Hepatocyte (in vitro differentiated cells): ENCODE results near the gene C19orf81. TPM values are rescaled to one million over a fixed set of nuclear protein-coding genes. Genes with fewer than 3 reads are reported as not detected.

Experiments used
- DNase-seq: peaks from one replicate; pipeline ENCODE4 v3.0.0-alpha.2; 2016; ENCODE audit warnings: low spot score
- H2AFZ ChIP-seq: fragments of 200-600 bp; sonication (generic); 2 replicates; pipeline ENCODE4 v1.6.0; 2016; ENCODE audit warnings: antibody characterized with exemption, mild to moderate bottlenecking
- H3K27ac ChIP-seq: fragments of 200-600 bp; sonication (generic); 2 replicates; pipeline ENCODE4 v1.5.1; 2016; ENCODE audit warnings: mild to moderate bottlenecking
- H3K27me3 ChIP-seq: fragments of 200-600 bp; sonication (generic); 2 replicates; pipeline ENCODE4 v1.6.1; 2016
- H3K36me3 ChIP-seq: fragments of 200-600 bp; sonication (generic); replicated peaks from 2 replicates; pipeline ENCODE4 v1.5.1; 2016; ENCODE audit warnings: low read depth; ENCODE audit not compliant: insufficient read depth
- H3K4me1 ChIP-seq: fragments of 200-600 bp; sonication (generic); 2 replicates; pipeline ENCODE4 v1.5.1; 2016; ENCODE audit warnings: mild to moderate bottlenecking, moderate library complexity; ENCODE audit not compliant: insufficient read depth
- H3K4me2 ChIP-seq: fragments of 200-600 bp; sonication (generic); 2 replicates; pipeline ENCODE4 v1.6.0; 2016
- H3K4me3 ChIP-seq: fragments of 200-600 bp; sonication (generic); 2 replicates; pipeline ENCODE4 v1.5.1; 2016; ENCODE audit warnings: mild to moderate bottlenecking
- H3K79me2 ChIP-seq: fragments of 200-600 bp; sonication (generic); 2 replicates; pipeline ENCODE4 v1.6.0; 2017; ENCODE audit warnings: mild to moderate bottlenecking
- H3K9me2 ChIP-seq: fragments of 200-600 bp; sonication (generic); replicated peaks from 2 replicates; pipeline ENCODE4 v1.6.0; 2017; ENCODE audit warnings: mild to moderate bottlenecking; ENCODE audit not compliant: insufficient read depth
- H3K9me3 ChIP-seq: fragments of 200-600 bp; sonication (generic); 2 replicates; pipeline ENCODE4 v1.5.1; 2016; ENCODE audit warnings: low read depth, mild to moderate bottlenecking
- H4K20me1 ChIP-seq: fragments of 200-600 bp; sonication (generic); 2 replicates; pipeline ENCODE4 v1.6.0; 2016; ENCODE audit warnings: mild to moderate bottlenecking; ENCODE audit not compliant: insufficient read depth, poor library complexity, severe bottlenecking
- EZH2 ChIP-seq: fragments of 200-600 bp; sonication (generic); IDR thresholded peaks from 2 replicates; pipeline ENCODE4 v1.6.1; 2016; ENCODE audit warnings: antibody characterized with exemption, mild to moderate bottlenecking, borderline replicate concordance
- EZH2phosphoT487 ChIP-seq: fragments of 200-600 bp; sonication (generic); IDR thresholded peaks from one replicate; pipeline ENCODE4 v1.6.1; 2018; ENCODE audit warnings: antibody characterized with exemption, mild to moderate bottlenecking, low read depth, moderate library complexity; ENCODE audit not compliant: unreplicated experiment, severe bottlenecking
- WGBS: methylation state at CpG from one replicate; pipeline ENCODE4 v1.1.6; 2016; ENCODE audit warnings: low lambda C conversion rate; ENCODE audit errors: missing lambda C conversion rate; 5-methylcytosine and 5-hydroxymethylcytosine counted together
- polyA plus RNA-seq: library from polyadenylated mRNA; unstranded; fragments of >200 nt; fragmentation: Nextera tagmentation; extraction: Ambion mirVana; gene quantifications from 2 replicates; pipeline ENCODE4 v1.2.1, GENCODE V29; 2016
- total RNA-seq: library from RNA; depleted of rRNA; stranded (reverse); fragments of >200 nt; gene quantifications from 2 replicates; pipeline ENCODE4 v1.2.3, GENCODE V29; 2014
- TF ChIP-seq, protein P1 (sequence below): fragments of 200-600 bp; sonication (generic); IDR thresholded peaks from 2 replicates; pipeline ENCODE4 v1.5.1; 2016; ENCODE audit warnings: antibody characterized with exemption, mild to moderate bottlenecking; ENCODE audit not compliant: poor library complexity

C19orf81 gene
- total RNA-seq, result 2.2 and 4.1 TPM in 2 replicates
- polyA plus RNA-seq, result 12.4 and 14.7 TPM in 2 replicates

DNA sequence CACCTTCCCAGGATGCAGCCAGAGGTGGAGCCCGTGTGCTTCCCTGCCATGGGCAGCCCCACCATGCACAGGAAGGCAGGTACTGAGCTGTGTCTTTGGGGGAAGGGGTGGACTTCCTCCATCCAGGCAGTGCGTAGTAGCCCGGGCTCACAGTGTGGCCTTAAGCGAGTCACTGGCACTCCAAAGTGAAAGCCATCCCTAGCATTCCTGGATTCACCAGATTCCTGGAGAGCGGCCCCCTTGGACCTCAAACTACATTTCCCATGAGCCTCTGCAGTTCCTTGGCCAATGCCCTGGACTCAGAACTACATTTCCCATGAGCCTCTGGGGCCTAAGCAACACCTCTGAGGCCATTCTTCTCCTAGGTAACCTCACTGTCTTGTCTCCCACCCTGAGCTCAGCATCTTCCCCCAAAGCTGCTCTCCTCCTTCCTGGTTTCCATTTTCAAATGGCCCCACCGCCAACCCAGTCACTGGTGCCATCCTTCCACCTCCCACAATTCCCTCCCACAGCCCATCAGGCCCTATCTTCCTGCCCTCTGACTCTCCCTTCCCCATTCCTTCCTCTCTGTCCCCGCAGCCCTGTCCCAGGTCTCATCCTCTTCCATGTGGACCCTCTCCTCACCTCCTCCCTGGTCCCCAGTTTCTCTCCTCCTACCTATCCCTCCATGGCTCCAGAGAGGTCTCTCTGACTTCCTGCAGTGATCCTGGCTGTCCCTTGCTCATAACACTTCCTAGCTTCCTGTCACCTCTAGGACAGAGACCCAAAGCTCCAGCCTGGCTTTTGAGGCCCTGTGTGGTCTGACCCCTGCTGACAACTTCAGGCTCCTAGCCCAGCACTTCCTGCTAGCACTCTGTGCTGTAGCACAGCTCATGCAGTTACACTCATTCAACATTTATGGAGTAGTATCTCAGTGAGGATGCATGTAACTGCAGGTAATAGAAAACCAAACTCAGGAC is at the start of gene C19orf81:
C19orf81 (plus strand) TSS at position 13 of the 959 bp plus-strand sequence; CDS start at position 13, 0 bp downstream.
- Histone ChIP-seq H3K4me1 (no peaks in the 10 kb centered on the region), H3K9me3 (no peaks in the 10 kb centered on the region), H4K20me1 (no peaks in the 10 kb centered on the region), H3K36me3 (no peaks in the 10 kb centered on the region), H3K79me2 (no peaks in the 10 kb centered on the region), H3K4me2 (no peak within 1 kb of the TSS), H3K27me3 (peaks cover 13% of the 10 kb centered on the region), H2AFZ (no peak within 1 kb of the TSS), H3K9me2 (no peaks in the 10 kb centered on the region), H3K27ac (no peak within 1 kb of the TSS), H3K4me3 (no peak within 1 kb of the TSS)
- 40% methylated on average over 7 of the region's 7 CpGs for WGBS
- TF ChIP-seq, protein P1, sequence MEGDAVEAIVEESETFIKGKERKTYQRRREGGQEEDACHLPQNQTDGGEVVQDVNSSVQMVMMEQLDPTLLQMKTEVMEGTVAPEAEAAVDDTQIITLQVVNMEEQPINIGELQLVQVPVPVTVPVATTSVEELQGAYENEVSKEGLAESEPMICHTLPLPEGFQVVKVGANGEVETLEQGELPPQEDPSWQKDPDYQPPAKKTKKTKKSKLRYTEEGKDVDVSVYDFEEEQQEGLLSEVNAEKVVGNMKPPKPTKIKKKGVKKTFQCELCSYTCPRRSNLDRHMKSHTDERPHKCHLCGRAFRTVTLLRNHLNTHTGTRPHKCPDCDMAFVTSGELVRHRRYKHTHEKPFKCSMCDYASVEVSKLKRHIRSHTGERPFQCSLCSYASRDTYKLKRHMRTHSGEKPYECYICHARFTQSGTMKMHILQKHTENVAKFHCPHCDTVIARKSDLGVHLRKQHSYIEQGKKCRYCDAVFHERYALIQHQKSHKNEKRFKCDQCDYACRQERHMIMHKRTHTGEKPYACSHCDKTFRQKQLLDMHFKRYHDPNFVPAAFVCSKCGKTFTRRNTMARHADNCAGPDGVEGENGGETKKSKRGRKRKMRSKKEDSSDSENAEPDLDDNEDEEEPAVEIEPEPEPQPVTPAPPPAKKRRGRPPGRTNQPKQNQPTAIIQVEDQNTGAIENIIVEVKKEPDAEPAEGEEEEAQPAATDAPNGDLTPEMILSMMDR, result no peak
- no peak for TF ChIP-seq EZH2
- TF ChIP-seq EZH2phosphoT487, result no peak
- DNase-seq, result no peak

DNA sequence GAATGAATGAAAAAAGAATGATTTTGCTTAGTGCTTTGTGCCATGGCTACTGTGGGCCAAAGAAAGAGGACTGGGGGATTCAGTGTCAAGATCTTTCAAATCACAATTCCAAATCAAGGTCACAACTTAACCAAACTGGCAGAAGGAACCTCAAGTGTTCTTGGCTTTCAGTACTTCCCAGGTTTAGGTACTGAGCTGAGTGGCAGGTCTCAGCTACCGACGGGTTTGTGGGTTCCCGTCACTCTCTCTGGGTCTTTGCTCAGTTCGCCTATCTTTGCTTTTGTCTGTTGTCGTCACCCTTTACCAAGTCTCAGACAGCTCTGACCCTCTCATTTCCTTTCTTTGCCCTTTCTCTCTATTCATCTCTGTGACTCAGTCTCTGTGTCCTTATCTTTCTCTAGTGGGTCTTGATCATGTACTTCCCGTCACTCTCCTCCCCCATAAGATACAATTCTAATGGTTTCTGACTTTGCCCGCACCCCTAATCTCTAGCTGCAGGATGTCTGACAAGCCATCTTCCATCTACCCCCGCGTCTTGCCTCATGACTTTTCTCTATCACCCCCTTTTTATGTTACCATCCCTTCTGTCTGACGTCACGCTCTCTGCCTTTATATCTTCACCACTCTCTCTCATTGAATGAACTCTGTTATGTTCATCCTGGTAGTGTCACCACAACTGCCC is 47.7 kb upstream of the C19orf81 start:
- H2AFZ ChIP-seq, result no peak overlapping the region
- WGBS, result 75% methylated on average over 11 of the region's 11 CpGs
- no peak for TF ChIP-seq EZH2phosphoT487
- TF ChIP-seq, protein P1, result no peak
- no peak for TF ChIP-seq EZH2
- H3K9me3 ChIP-seq, result no peaks in the 10 kb centered on the region
- no peak for DNase-seq
- no peaks in the 10 kb centered on the region for H3K9me2 ChIP-seq
- no peaks in the 10 kb centered on the region for H3K4me1 ChIP-seq
- no peaks in the 10 kb centered on the region for H3K36me3 ChIP-seq
- no peak overlapping the region for H3K4me3 ChIP-seq
- no peak overlapping the region for H3K27ac ChIP-seq
- H4K20me1 ChIP-seq, result no peaks in the 10 kb centered on the region
- H3K27me3 ChIP-seq, result peaks cover 39% of the 10 kb centered on the region
- no peaks in the 10 kb centered on the region for H3K79me2 ChIP-seq
- no peak overlapping the region for H3K4me2 ChIP-seq

DNA sequence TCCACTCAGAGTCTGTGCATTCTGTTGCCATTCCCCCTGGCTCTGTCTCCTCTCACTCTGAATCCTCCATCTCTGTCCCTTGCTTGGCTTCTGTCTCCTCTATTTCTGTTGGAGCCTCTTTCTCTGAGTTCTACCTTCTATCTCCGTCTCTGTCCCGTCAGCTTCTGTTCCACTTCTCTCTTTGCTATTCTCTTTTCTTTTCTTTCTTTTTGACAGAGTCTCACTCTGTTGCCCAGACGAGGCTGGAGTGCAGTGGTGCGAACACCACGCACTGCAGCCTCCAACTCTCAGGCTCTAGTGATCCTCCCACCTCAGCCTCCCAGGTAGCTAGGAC is 47.2 kb upstream of the C19orf81 start:
- Histone ChIP-seq H4K20me1 (no peaks in the 10 kb centered on the region), H3K27ac (no peak overlapping the region), H3K36me3 (no peaks in the 10 kb centered on the region), H3K27me3 (peaks cover 43% of the 10 kb centered on the region), H3K79me2 (no peaks in the 10 kb centered on the region), H3K9me3 (no peaks in the 10 kb centered on the region), H3K4me3 (no peak overlapping the region), H3K4me2 (no peak overlapping the region), H3K9me2 (no peaks in the 10 kb centered on the region), H3K4me1 (no peaks in the 10 kb centered on the region), H2AFZ (no peak overlapping the region)
- WGBS, result 85% methylated on average over 5 of the region's 5 CpGs
- no peak for TF ChIP-seq EZH2phosphoT487
- no peak for TF ChIP-seq EZH2
- TF ChIP-seq, protein P1, result no peak
- DNase-seq, result no peak
